ENCODE measurements around the gene CNOT3.
"Not testable (repeated sequence)": the region's sequence is repeated elsewhere in the genome, so short reads cannot be mapped to it uniquely, and the experiment has no call there.

CNOT3 gene

GRCh38 chr19:54172471-54173358, 35.2 kb downstream of the CNOT3 start, which contains the start of gene TMC4:
TSS of gene TMC4 (minus strand) at chr19:54173160. CDS start at chr19:54173117, 43 bp downstream.
- no peak for DNase-seq

- DNase-seq, result no peak
These were observed 35.8 kb downstream of the CNOT3 start for GRCh38 chr19:54173359-54173699.

DNA sequence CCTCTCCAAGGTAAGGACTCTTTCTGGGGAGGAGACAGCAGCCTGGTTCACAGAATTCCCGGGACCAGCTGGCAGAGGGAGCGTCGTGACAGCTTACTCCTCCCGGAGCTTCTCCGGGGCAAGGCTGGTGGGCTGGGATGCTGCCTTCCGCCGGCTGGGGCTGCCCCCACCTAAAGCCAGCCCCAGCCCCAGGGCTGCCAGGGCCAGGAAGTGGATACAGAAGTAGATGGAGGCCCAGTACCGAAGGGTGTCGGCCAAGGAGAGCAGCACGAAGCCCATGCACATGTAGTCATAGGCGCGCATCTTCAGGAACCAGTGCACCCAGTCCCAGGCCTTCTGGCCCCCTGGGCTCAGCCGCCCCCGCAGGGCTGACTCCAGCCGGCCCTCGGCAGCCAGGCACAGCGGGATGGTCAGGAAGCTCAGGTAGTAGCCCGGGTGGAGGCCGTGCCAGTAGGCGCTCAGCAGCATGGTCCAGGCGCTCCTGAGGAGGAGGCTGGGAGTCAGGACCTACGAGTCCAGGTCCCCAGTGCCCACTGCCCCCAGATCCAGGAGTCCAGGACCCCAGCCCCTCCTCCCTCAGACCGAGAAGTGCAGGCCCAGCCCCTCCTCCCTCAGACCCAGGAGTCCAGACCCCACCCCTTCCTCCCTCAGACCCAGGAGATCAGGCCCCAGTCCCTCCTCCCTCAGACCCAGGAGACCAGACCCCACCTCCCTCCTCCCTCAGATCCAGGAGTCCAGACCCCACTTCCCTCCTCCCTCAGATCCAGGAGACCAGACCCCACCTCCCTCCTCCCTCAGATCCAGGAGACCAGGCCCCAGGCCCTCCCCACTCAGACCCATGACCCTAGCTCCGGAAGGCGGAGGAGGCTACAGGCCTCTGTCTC, 36.6 kb downstream of the CNOT3 start:
- DNase-seq, result no peak

DNA sequence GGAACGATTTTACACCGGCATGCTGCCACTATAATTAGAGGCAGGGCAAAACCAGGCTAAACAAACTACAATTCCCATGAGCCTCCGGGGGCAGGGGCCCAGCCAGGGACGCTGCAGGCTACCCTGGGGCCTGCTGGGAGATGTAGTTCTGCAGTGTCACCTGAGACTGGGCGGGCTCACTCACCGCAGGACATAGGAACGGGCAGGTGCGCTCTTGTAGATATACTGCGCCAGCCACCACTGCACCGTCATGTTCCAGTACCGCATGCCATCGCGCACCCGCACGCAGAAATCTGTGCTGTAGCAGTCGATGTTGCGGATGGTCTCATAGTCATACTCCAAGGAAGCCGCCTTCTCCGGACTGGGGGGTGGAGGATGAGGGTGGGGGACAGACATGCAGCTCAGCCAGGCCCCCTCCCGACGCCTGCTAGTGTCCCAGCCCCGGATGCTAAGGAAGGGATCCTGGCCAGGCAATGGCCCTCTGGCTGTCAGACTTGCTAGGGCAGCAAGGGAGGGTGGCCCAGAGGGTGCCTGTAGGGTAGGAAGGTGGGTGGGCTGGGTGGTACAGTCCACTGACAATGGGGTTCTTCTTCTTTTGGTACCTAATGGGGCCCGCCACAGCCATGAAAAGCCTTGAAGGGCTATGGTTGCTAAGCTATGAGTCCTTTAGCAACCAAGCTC, 41.2 kb downstream of the CNOT3 start:
- no peak for DNase-seq

DNA sequence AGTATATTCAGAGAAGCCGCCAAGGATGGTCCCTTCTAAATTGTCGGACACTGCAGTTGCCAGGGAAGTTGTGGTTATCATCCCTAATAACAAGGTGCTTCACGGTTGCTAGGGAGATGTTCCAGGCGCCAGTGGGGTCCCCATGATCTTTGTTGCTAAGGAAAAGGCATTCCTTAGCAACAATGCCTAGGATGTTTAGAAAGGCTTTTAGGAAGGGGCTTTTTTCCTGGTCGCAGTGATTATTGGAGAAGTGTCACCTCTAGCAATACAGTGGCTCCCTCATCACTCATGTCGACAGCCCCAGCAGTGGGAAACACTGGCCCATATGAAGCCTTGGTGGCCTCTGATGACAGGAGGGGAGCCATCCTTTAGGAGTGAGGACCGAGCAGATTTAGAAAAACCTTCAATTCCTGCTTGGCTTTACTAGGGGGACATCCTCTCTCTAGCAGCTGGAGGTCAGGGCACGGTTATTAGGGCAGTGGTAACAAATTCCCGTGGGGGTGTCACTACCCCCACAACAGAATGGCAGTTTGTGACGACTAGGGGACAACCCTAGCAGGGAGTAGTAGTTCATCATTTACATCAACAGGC, 41.8 kb downstream of the CNOT3 start:
- no peak for DNase-seq

DNA sequence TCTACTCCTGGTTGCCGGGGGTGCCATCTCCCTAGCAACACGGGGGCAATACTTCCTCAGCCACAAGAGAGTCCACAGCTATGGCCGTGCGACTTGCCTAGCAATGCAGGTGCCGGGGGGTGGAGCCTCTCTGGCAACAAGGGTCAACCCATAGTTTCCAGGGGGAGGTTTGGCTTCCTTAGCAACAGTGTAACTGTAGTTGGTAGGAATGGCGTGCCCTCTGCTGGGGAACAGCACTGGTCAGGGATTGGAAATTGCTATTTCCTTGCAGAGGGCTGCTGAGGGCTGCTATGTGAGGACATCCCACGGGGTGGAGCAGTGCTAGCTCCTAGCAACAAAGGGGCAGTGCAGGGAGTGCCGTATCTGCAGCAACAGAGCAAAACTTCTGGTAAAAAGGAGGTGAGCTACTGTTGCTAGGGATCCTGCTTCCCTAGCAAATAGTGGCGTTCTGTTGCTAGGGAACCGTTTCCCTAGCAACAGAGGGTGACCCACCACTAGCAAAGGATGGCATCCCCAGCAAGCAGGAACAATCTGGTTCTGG, 42.4 kb downstream of the CNOT3 start:
- DNase-seq, result no peak

DNA sequence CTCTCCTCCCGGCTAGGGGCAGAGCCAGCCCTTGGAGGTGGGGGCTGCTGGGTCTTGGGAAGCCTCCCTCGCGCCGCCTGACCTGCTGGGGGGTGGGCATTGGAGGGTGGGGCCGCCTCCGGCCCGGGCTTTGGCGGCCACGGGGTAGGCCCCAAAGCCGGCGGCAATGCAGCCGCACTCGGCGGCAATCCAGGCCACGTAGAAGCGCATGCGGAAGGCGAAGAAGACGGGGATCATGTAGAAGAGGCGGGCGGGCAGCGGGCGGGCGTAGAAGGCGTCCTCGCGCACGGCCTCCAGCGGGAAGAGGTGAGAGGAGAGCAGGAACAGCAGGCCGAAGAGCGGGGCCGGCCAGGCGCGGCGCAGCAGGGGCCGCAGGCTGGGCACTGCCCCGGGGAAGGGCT, 43.1 kb downstream of the CNOT3 start:
- no peak for DNase-seq

DNA sequence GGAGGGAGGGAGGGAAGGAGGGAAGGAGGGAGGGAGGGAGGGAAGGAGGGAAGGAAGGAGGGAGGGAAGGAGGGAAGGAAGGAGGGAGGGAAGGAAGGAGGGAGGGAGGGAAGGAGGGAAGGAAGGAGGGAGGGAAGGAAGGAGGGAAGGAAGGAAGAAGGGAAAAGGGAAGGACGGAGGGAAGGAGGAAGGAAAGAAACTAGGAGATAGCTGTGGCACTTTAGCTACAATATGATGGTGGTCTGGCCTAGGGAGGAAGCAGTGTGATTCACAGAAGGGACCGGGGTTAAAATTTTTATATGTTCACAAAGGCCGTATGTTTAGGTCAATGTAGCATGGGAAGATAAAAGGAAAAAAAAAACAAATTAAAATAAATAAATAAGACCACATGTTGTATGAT, 44.3 kb downstream of the CNOT3 start:
- not testable (repeated sequence) for DNase-seq

DNA sequence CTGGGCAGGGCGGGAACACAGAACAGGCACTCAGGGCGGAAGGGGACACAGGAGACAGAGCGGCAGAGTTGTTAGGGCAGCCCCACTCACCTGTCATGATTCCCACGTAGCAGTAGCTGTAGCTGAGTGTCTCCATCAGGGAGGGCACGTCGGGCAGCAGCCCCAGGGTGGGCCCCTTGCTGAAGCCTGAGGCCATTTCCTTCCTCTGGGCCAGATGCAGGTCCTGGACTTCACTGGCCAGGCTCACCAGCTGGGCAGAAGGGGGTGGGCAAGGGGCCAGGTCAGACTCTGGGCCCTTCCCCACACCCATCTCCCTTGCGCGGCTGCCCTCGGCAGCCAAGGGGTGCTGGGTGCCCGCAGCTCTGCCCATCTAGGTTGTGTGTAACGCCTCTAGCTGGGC, 45.9 kb downstream of the CNOT3 start:
- DNase-seq, result no peak

DNA sequence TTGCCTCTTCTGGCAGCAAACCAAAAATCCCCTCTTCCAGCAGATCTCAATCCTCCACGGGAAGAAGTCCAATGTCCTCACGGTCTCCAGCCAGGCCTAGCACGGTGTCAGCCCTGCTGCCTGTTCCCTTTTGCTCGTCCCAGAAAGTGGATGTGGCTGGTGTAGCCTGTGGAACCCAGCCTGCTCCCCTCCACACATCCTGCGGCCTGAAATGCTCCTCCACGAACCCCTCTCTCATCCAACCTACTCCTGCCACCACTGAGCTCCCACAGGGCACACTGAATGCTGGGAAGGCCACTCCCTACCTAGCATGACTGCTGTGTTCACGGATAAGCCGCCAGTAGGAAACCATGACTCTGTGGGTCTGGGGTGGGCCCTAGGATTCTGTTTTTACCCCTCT, 48.8 kb downstream of the CNOT3 start:
- no peak for DNase-seq

DNA sequence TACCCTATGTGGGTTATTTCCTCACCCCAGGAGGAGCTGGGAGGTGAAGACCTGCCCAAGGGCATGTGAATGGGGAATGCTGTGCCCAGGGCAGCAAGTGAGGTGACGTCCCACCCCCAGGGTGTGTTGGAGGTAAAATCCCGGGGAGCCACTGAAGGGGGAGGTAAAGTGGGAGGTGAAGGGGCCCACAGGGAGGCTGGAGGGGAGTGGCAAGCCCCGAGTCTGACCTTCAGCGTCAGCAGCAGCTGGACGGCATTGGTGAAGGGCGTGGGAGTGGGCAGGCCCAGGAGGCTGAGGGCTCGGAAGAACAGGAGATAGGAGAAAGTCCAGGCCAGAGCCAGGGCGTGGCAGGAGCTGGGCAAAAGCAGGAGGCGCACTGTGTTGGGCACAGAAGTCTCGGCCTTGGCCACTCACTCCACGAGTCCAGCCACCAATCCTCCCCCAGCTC, 49.4 kb downstream of the CNOT3 start:
- no peak for DNase-seq

GRCh38 chr19:54188215-54188871, 50.8 kb downstream of the CNOT3 start:
- no peak for DNase-seq

GRCh38 chr19:54189145-54189734, 51.7 kb downstream of the CNOT3 start, which contains the start of gene MBOAT7:
TSS of gene MBOAT7 (minus strand) at chr19:54189580. CDS start at chr19:54188508, 1,072 bp downstream.
- DNase-seq, result no peak

DNA sequence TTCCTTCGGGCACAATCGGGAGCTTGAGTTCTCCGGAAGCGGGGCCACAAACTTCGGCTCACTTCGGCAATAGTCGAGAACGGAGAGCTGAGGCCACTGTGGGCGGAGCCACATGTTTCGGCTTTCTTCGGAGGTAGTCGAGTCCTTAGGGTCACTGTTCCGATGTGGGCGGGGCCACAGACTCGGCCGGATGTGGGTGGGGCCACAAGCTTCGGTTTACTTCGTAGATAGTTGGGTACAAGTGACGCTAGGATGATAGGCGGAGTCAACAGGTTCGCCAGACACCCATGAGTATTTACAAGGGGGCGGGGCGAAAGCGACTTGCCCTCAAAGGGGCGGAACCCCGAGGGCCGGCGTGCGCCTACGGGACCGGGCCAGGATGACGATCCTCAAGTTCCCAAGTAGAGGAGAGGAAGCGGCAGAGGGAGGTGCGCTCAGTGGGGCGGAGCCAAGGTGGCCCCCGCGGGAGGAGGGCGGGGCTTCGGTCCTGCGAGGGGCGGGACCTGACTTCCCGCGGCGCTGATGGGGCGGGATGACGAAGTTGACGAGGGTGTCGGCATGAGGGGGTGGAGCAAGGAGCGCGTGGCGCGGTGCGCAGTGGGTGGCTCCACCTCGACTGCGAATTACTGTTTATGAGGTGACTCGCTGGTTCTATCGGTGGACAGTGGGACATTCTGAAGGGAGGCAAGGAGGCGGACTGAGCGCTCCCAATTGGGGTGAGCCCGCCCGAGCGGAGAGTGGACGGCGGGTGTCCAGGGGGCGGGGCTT, 52.4 kb downstream of the CNOT3 start:
- peak; percentile 99 for DNase-seq

GRCh38 chr19:54190503-54191010, 53.0 kb downstream of the CNOT3 start:
- peak; percentile 99 for DNase-seq

DNA sequence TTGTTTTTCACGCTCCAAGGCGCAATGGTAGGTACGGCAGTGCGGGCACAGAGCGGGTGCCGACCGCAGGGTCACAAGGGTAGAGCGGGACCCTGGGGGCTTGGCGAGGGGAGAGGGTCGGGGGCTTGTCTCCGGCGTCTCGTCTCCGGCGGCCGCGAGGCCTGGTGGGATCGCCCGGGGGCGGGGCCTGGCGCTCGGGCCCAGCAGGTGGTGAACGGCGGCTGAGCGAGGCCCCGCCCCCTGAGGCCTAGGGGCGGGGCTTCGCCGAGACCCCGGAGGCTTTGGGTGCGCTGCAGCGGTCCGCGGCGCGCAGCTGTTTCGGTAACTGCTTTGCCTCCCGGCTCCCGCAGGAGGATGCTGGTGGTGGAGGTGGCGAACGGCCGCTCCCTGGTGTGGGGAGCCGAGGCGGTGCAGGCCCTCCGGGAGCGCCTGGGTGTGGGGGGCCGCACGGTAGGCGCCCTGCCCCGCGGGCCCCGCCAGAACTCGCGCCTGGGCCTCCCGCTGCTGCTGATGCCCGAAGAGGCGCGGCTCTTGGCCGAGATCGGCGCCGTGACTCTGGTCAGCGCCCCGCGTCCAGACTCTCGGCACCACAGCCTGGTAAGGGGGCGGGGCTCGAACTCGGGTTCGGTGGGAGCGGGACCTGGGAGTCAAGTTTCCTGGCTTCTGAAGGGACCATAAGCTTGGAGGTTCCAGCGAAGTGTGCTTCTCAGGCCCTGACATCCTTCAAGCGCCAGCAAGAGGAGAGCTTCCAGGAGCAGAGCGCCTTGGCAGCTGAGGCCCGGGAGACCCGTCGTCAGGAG, 53.6 kb downstream of the CNOT3 start, which contains the start of gene TSEN34:
Gene TSEN34 (plus strand): TSS at position 298 of the 800 bp plus-strand sequence. CDS start 57 bp downstream, at position 355.
- DNase-seq, result peak; percentile 73

GRCh38 chr19:54191811-54192453, 54.4 kb downstream of the CNOT3 start:
- DNase-seq, result peak; percentile 9

DNA sequence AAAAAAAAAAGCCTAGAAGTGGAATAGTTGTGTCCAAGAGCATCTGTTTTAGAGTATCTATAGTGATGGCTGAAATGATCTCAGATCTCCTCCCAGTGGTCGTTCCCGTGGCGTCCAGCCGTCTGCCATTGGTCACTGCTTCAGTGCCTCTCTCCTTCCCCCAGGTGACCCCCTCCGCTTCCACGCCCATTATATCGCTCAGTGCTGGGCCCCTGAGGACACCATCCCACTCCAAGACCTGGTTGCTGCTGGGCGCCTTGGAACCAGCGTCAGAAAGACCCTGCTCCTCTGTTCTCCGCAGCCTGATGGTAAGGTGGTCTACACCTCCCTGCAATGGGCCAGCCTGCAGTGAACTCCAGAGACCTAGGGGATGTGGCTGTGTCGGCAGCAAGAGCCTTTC, 55.4 kb downstream of the CNOT3 start:
- DNase-seq, result no peak

GRCh38 chr19:54194463-54194862, 56.9 kb downstream of the CNOT3 start:
- not testable (repeated sequence) for DNase-seq

All from HCEC 1CT (cell line).